PC-9 (cell line): ENCODE results near the gene COL25A1. TPM values are rescaled to one million over a fixed set of nuclear protein-coding genes. Genes with fewer than 3 reads are reported as not detected.

Experiments
- BruUV-seq: library from RNA; stranded (reverse); fragments of 400-500 nt; replicated peaks from 2 replicates; lab custom pipeline; 2021; lab: Mats Ljungman, UMichigan
- CTCF ChIA-PET: fragments of 300-600 bp; sonication (Branson Sonifier 250); formaldehyde crosslinking; loops from one replicate; lab custom pipeline; 2022; ENCODE audit warnings: antibody characterized with exemption; lab: Charles Lee
- POLR2A ChIA-PET: fragments of 300-600 bp; sonication (Branson Sonifier 250); formaldehyde crosslinking; loops from one replicate; lab custom pipeline; 2022; ENCODE audit warnings: antibody characterized with exemption; ENCODE audit not compliant: unreplicated experiment; lab: Charles Lee
- DNase-seq, 2 experiments: peaks; one replicate each; pipeline versions ENCODE4 v3.0.0 to v3.0.0-alpha.2; 2015 to 2022; ENCODE audit warnings: mixed read lengths in 1 of 2
- H2AFZ ChIP-seq: fragments of 200-600 bp; sonication (generic); 2 replicates; pipeline ENCODE4 v1.8.1; 2017; ENCODE audit warnings: antibody characterized with exemption
- H3F3A ChIP-seq: fragments of 200-600 bp; sonication (generic); 2 replicates; pipeline ENCODE4 v1.8.1; 2017; ENCODE audit warnings: antibody characterized with exemption, mild to moderate bottlenecking, low read depth; ENCODE audit not compliant: insufficient read depth
- H3K27ac ChIP-seq: fragments of 200-600 bp; sonication (generic); 2 replicates; pipeline ENCODE4 v1.6.1; 2016; ENCODE audit warnings: mixed run types
- H3K27me3 ChIP-seq: fragments of 200-600 bp; sonication (generic); 2 replicates; pipeline ENCODE4 v1.6.1; 2016; ENCODE audit warnings: low read depth, mixed run types; ENCODE audit not compliant: insufficient read depth
- H3K36me3 ChIP-seq: fragments of 200-600 bp; sonication (generic); 2 replicates; pipeline ENCODE4 v1.6.1; 2016; ENCODE audit warnings: low read depth, mixed run types
- H3K4me1 ChIP-seq: fragments of 200-600 bp; sonication (generic); replicated peaks from 2 replicates; pipeline ENCODE4 v1.6.1; 2016; ENCODE audit warnings: mixed run types; ENCODE audit not compliant: insufficient read depth
- H3K4me2 ChIP-seq: fragments of 200-600 bp; sonication (generic); 2 replicates; pipeline ENCODE4 v1.6.1; 2017; ENCODE audit warnings: mixed run types
- H3K4me3 ChIP-seq: fragments of 200-600 bp; sonication (generic); 2 replicates; pipeline ENCODE4 v1.6.1; 2016; ENCODE audit warnings: mixed run types
- H3K79me2 ChIP-seq: fragments of 200-600 bp; sonication (generic); 2 replicates; pipeline ENCODE4 v1.6.1; 2017; ENCODE audit warnings: low read depth, mixed run types
- H3K9me2 ChIP-seq: fragments of 200-600 bp; sonication (generic); 2 replicates; pipeline ENCODE4 v1.8.1; 2017; ENCODE audit warnings: mild to moderate bottlenecking; ENCODE audit not compliant: insufficient read depth
- H3K9me3 ChIP-seq: fragments of 200-600 bp; sonication (generic); 2 replicates; pipeline ENCODE4 v1.8.1; 2016; ENCODE audit warnings: low read depth; ENCODE audit not compliant: insufficient read depth
- H4K20me1 ChIP-seq: fragments of 200-600 bp; sonication (generic); 2 replicates; pipeline ENCODE4 v1.8.1; 2017; ENCODE audit not compliant: insufficient read depth
- CTCF ChIP-seq: fragments of 200-600 bp; sonication (generic); conservative IDR thresholded peaks from 2 replicates; pipeline ENCODE4 v1.6.1; 2017; ENCODE audit warnings: mixed run types, antibody characterized with exemption, mild to moderate bottlenecking, moderate library complexity
- EZH2 ChIP-seq: fragments of 200-600 bp; sonication (generic); IDR thresholded peaks from 2 replicates; pipeline ENCODE4 v1.8.0; 2017; ENCODE audit warnings: antibody characterized with exemption, low read depth
- intact Hi-C: fragments of 100-400 bp; cut with micrococcal nuclease; formaldehyde crosslinking; loops from one replicate; pipeline ENCODE4 v1.10.0; 2022; ENCODE audit not compliant: unreplicated experiment
- total RNA-seq: library from RNA; stranded (reverse); gene quantifications from 2 replicates; pipeline ENCODE4 v1.2.3, GENCODE V29; 2021

COL25A1 gene
- total RNA-seq, 1 experiment from 2014 or later, result not detected

- Histone ChIP-seq H3K9me3 (no peaks in the 10 kb centered on the region), H3K4me2 (no peak overlapping the region), H3K9me2 (no peaks in the 10 kb centered on the region), H3K4me3 (no peak overlapping the region), H3K79me2 (no peaks in the 10 kb centered on the region), H3K27me3 (no peaks in the 10 kb centered on the region), H3K4me1 (no peaks in the 10 kb centered on the region), H3F3A (no peaks in the 10 kb centered on the region), H4K20me1 (no peaks in the 10 kb centered on the region), H2AFZ (no peak overlapping the region), H3K27ac (no peak overlapping the region), H3K36me3 (no peaks in the 10 kb centered on the region)
- no TSS peak for BruUV-seq
- TF ChIP-seq CTCF (no peak), EZH2 (no peak)
- intact Hi-C loops, result no loop called here
- DNase-seq, result no peak
- ChIA-PET CTCF (no interaction called here), POLR2A (no interaction called here)
Measured at GRCh38 chr4:109294468-109295020, 7.9 kb downstream of the COL25A1 start.

DNA sequence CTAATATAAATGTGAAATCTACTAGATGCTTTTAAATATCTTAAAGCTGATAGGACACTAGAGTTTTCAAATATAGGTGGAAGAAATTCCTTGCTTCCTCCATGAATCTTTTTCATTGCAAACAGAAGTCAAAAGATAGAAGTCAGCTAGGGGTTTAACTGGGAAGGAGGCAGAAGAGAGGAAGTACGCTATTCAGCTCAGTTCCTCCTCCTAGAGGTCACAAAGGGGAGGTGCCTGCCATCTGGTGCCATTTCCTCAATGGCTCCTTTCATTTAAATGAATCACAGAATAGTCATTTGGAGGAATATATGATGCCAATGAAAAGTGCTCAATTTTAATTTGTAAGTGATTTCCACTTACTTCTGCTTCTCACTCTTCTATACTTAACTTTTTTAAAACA is 8.5 kb downstream of the COL25A1 start:
- no peak overlapping the region for H3K27ac ChIP-seq
- intact Hi-C loops, result no loop called here
- H3K9me3 ChIP-seq, result no peaks in the 10 kb centered on the region
- H3K79me2 ChIP-seq, result no peaks in the 10 kb centered on the region
- H3K36me3 ChIP-seq, result no peaks in the 10 kb centered on the region
- no peak for TF ChIP-seq EZH2
- TF ChIP-seq CTCF, result no peak; the same call in 1 of the 2 replicates
- H3F3A ChIP-seq, result no peaks in the 10 kb centered on the region
- no peak overlapping the region for H3K4me2 ChIP-seq
- no peaks in the 10 kb centered on the region for H4K20me1 ChIP-seq
- H2AFZ ChIP-seq, result no peak overlapping the region
- CTCF ChIA-PET, result no interaction called here
- DNase-seq, result no peak
- no peak overlapping the region for H3K4me3 ChIP-seq
- no peaks in the 10 kb centered on the region for H3K27me3 ChIP-seq
- POLR2A ChIA-PET, result no interaction called here
- H3K9me2 ChIP-seq, result no peaks in the 10 kb centered on the region
- H3K4me1 ChIP-seq, result no peaks in the 10 kb centered on the region
- BruUV-seq, result no TSS peak

DNA sequence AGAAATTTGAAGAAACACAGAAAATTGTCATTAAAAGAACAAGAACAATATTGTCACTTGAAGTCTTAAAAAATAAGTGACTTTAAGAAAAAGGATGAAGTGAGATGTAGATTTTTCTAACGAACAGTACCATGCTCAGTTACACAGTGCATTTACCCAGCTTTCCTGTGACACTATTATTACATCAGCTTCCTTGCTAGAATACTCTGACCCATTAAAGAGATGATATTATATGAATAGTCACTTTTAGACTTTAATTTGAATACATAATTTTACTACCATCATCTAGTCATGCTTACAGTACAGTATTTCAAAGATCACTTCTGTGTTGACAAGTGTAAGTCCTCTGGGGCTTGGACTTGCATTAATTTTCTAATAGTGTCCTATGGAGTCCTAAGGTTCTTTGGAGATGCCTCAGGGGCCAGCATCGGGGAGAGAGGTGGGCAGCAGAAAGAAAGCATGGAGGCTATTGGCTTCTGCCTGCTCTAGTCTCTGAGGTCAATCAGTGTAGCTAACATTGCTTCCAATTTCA is 10.7 kb downstream of the COL25A1 start:
- ChIA-PET POLR2A (no interaction called here), CTCF (no interaction called here)
- Histone ChIP-seq H3K4me3 (no peak overlapping the region), H2AFZ (no peak overlapping the region), H3K79me2 (no peaks in the 10 kb centered on the region), H3K4me2 (no peak overlapping the region), H3K4me1 (no peaks in the 10 kb centered on the region), H3K9me2 (no peaks in the 10 kb centered on the region), H3K36me3 (no peaks in the 10 kb centered on the region), H4K20me1 (no peaks in the 10 kb centered on the region), H3F3A (no peaks in the 10 kb centered on the region), H3K9me3 (no peaks in the 10 kb centered on the region), H3K27ac (no peak overlapping the region), H3K27me3 (no peaks in the 10 kb centered on the region)
- intact Hi-C loops, result no loop called here
- no peak for TF ChIP-seq EZH2
- no peak for TF ChIP-seq CTCF
- DNase-seq, result no peak
- no TSS peak for BruUV-seq
